HL-60 (cell line): ENCODE measurements around the gene CCDC83.
"Not testable (repeated sequence)": the region's sequence is repeated elsewhere in the genome, so short reads cannot be mapped to it uniquely, and the experiment has no call there.

ENCODE experiments used
- DNase-seq, 2 experiments: peaks; one replicate each; pipeline ENCODE4 v3.0.0-alpha.2; 2010 to 2020; ENCODE audit warnings: low read depth in 1 of 2, low spot score in 1 of 2
- H3K27ac ChIP-seq: fragments of 250-450 bp; sonication (Bioruptor Pico); replicated peaks from 2 replicates; pipeline ENCODE4 v1.5.1; 2020; ENCODE audit warnings: mild to moderate bottlenecking, moderate library complexity
- H3K27me3 ChIP-seq: fragments of 250-450 bp; sonication (Bioruptor Pico); 2 replicates; pipeline ENCODE4 v1.5.1; 2021; ENCODE audit warnings: mild to moderate bottlenecking, moderate library complexity; ENCODE audit not compliant: insufficient read depth, poor library complexity, severe bottlenecking
- H3K4me3 ChIP-seq: replicated peaks from 2 replicates; pipeline ENCODE4 v1.5.1; 2011; ENCODE audit warnings: mild to moderate bottlenecking, control low read depth, low read length; ENCODE audit not compliant: insufficient read depth
- CTCF ChIP-seq: IDR thresholded peaks from one replicate; pipeline ENCODE4 v1.5.1; 2011; ENCODE audit warnings: low read length, control low read depth, inconsistent platforms; ENCODE audit not compliant: insufficient read depth
- GABPA ChIP-seq: IDR thresholded peaks from 2 replicates; pipeline ENCODE4 v1.6.1; 2012; ENCODE audit warnings: low read depth
- POLR2AphosphoS5 ChIP-seq: IDR thresholded peaks from 2 replicates; pipeline ENCODE4 v1.6.1; 2012; ENCODE audit warnings: low read depth
- REST ChIP-seq: IDR thresholded peaks from 2 replicates; pipeline ENCODE4 v1.6.1; 2012; ENCODE audit warnings: low read depth; ENCODE audit not compliant: insufficient replicate concordance
- SPI1 ChIP-seq: IDR thresholded peaks from 2 replicates; pipeline ENCODE4 v1.6.1; 2012; ENCODE audit warnings: low read depth, mild to moderate bottlenecking, borderline replicate concordance

The CCDC83 gene

GRCh38 chr11:85854212-85854556 lies 999 bp upstream of the CCDC83 start:
- no peak for DNase-seq
- Histone ChIP-seq H3K27me3 (no peaks in the 10 kb centered on the region), H3K4me3 (peak overlapping the region; percentile 49), H3K27ac (peak overlapping the region; percentile 89)
- TF ChIP-seq SPI1: no peak
- no peak for TF ChIP-seq REST

GRCh38 chr11:85854557-85855340 lies 434 bp upstream of the CCDC83 start:
- peak overlapping the region; percentile 49 for H3K4me3 ChIP-seq
- no peaks in the 10 kb centered on the region for H3K27me3 ChIP-seq
- TF ChIP-seq POLR2AphosphoS5 (peak; percentile 96), REST (peak; percentile 50), CTCF (peak; percentile 15), GABPA (no peak), SPI1 (peak; percentile 84)
- peak; percentile 73 to 93 for DNase-seq
- H3K27ac ChIP-seq: peak overlapping the region; percentile 89

GRCh38 chr11:85857098-85857497 lies 1.9 kb downstream of the CCDC83 start:
- no peak overlapping the region for H3K27ac ChIP-seq
- DNase-seq: no peak
- no peak for TF ChIP-seq REST
- H3K27me3 ChIP-seq: no peaks in the 10 kb centered on the region
- no peak overlapping the region for H3K4me3 ChIP-seq

GRCh38 chr11:85859541-85859940 lies 4.4 kb downstream of the CCDC83 start:
- not testable (repeated sequence) for H3K27ac ChIP-seq, H3K27me3 ChIP-seq, DNase-seq, H3K4me3 ChIP-seq
